Panc1 (cell line): ENCODE data around the gene TREX2.

Experiments
- CTCF ChIP-seq: fragments of 450-650 bp; IDR thresholded peaks from 2 replicates; pipeline ENCODE4 v1.5.1; 2017; ENCODE audit warnings: mild to moderate bottlenecking
- POLR2AphosphoS5 ChIP-seq: IDR thresholded peaks from 2 replicates; pipeline ENCODE4 v1.6.1; 2012; ENCODE audit warnings: mild to moderate bottlenecking, low read depth, low read length, moderate library complexity
- TCF7L2 ChIP-seq: IDR thresholded peaks from 2 replicates; pipeline ENCODE4 v1.6.1; 2011; ENCODE audit warnings: mild to moderate bottlenecking, low read depth, low read length, inconsistent platforms

- no peak for TF ChIP-seq TCF7L2
- TF ChIP-seq CTCF: no peak
- TF ChIP-seq POLR2AphosphoS5: no peak
Measured at GRCh38 chrX:153445856-153446635, at the start of gene TREX2.
